ENCODE results near the gene TMEM109.

Gene TMEM109

GRCh38 chr11:60937144-60937527, 23.2 kb downstream of the TMEM109 start:
- H3K4me3 ChIP-seq (ENCODE audit: low read depth, low read length), result no peak overlapping the region
- H3K9me3 ChIP-seq (ENCODE audit: control insufficient read depth, insufficient read depth, low read depth, low read length), result no peaks in the 10 kb centered on the region
- H3K36me3 ChIP-seq (ENCODE audit: control insufficient read depth in 2 of 2, insufficient read depth in 1 of 2, low read length in 2 of 2), result peaks cover 0 to 33% of the 10 kb centered on the region in 2 experiments; a peak in 1 of 3 replicates
- POLR2A ChIA-PET, result interaction anchor here (1.1 kb wide), 1 partner anchor 23 kb away, joined by 3 read pairs; the partner anchor contains the start of gene TMEM109
- TF ChIP-seq KLF8 (tag by site-specific recombination; IDR thresholded peaks at IDR 0.05) (no peak), SALL2 (tag by site-specific recombination; IDR thresholded peaks at IDR 0.05; ENCODE audit: borderline replicate concordance) (no peak), ZNF350 (tag by site-specific recombination; IDR thresholded peaks at IDR 0.05) (no peak), ZNF785 (tag by site-specific recombination; IDR thresholded peaks at IDR 0.05) (no peak)
- CTCF ChIA-PET, result no interaction called here
- H3K4me1 ChIP-seq (ENCODE audit: control insufficient read depth, insufficient read depth, low read length), result no peaks in the 10 kb centered on the region
- H3K27ac ChIP-seq (ENCODE audit: extremely low read depth, low read depth, low read length), result no peak overlapping the region

- no peaks in the 10 kb centered on the region for H3K9me3 ChIP-seq (ENCODE audit: control insufficient read depth, insufficient read depth, low read depth, low read length)
Observed at GRCh38 chr11:60937811-60938210, 23.9 kb downstream of the TMEM109 start.

GRCh38 chr11:60938500-60938899, 24.5 kb downstream of the TMEM109 start:
- CTCF ChIA-PET, result no interaction called here
- no peaks in the 10 kb centered on the region for H3K4me1 ChIP-seq (ENCODE audit: control insufficient read depth, insufficient read depth, low read length)
- peaks cover 0 to 25% of the 10 kb centered on the region in 2 experiments; a peak in 1 of 3 replicates for H3K36me3 ChIP-seq (ENCODE audit: control insufficient read depth in 2 of 2, insufficient read depth in 1 of 2, low read length in 2 of 2)
- H3K27ac ChIP-seq (ENCODE audit: extremely low read depth, low read depth, low read length), result no peak overlapping the region
- TF ChIP-seq EGR2 (tag by site-specific recombination; IDR thresholded peaks at IDR 0.05; ENCODE audit: low read depth) (peak; percentile 69), ZFHX2 (tag by site-specific recombination; conservative IDR thresholded peaks at IDR 0.05) (peak; percentile 62; the same call in 1 of the 2 replicates), ZNF132 (tag by site-specific recombination; IDR thresholded peaks at IDR 0.05; ENCODE audit: borderline replicate concordance) (no peak)
- POLR2A ChIA-PET, result interaction anchor here (0.6 to 1.0 kb wide), 2 partner anchors 15 to 379 kb away, joined by 3 read pairs; no protein-coding TSS in a partner anchor
- no peaks in the 10 kb centered on the region for H3K9me3 ChIP-seq (ENCODE audit: control insufficient read depth, insufficient read depth, low read depth, low read length)
- H3K4me3 ChIP-seq (ENCODE audit: low read depth, low read length), result no peak overlapping the region

More at GRCh38 chr11:60937811-60938210, 23.9 kb downstream of the TMEM109 start:
- POLR2A ChIA-PET, result no interaction called here
- TF ChIP-seq GLIS1 (tag by site-specific recombination; IDR thresholded peaks at IDR 0.05) (no peak), ZNF488 (tag by site-specific recombination; IDR thresholded peaks at IDR 0.05) (no peak), ZNF114 (tag by site-specific recombination; IDR thresholded peaks at IDR 0.05) (no peak), ZNF623 (tag by site-specific recombination; IDR thresholded peaks at IDR 0.05) (no peak), ZBTB20 (tag by site-specific recombination; IDR thresholded peaks at IDR 0.05) (no peak)
- Histone ChIP-seq H3K36me3 (ENCODE audit: control insufficient read depth in 2 of 2, insufficient read depth in 1 of 2, low read length in 2 of 2) (peaks cover 0 to 29% of the 10 kb centered on the region in 2 experiments; a peak in 1 of 3 replicates), H3K4me1 (ENCODE audit: control insufficient read depth, insufficient read depth, low read length) (no peaks in the 10 kb centered on the region), H3K27ac (ENCODE audit: extremely low read depth, low read depth, low read length) (no peak overlapping the region), H3K4me3 (ENCODE audit: low read depth, low read length) (no peak overlapping the region)
- CTCF ChIA-PET, result no interaction called here

GRCh38 chr11:60939301-60939700, 25.3 kb downstream of the TMEM109 start:
- Histone ChIP-seq H3K27ac (ENCODE audit: extremely low read depth, low read depth, low read length) (no peak overlapping the region), H3K9me3 (ENCODE audit: control insufficient read depth, insufficient read depth, low read depth, low read length) (no peaks in the 10 kb centered on the region), H3K36me3 (ENCODE audit: control insufficient read depth in 2 of 2, insufficient read depth in 1 of 2, low read length in 2 of 2) (peaks cover 0 to 17% of the 10 kb centered on the region in 2 experiments; a peak in 1 of 3 replicates), H3K4me1 (ENCODE audit: control insufficient read depth, insufficient read depth, low read length) (no peaks in the 10 kb centered on the region), H3K4me3 (ENCODE audit: low read depth, low read length) (no peak overlapping the region)
- ChIA-PET CTCF (interaction anchor here (0.6 to 0.8 kb wide), 2 partner anchors 27 to 40 kb away, joined by 3 to 4 read pairs; no protein-coding TSS in a partner anchor), POLR2A (interaction anchor here (1.0 to 1.9 kb wide), 2 partner anchors 10 to 15 kb away, joined by 3 to 6 read pairs; no protein-coding TSS in a partner anchor)
- TF ChIP-seq ZNF488 (tag by site-specific recombination; IDR thresholded peaks at IDR 0.05) (no peak), ZNF416 (tag by site-specific recombination; IDR thresholded peaks at IDR 0.05) (no peak), ZSCAN16 (tag by site-specific recombination; IDR thresholded peaks at IDR 0.05) (no peak), ZSCAN18 (tag by site-specific recombination; IDR thresholded peaks at IDR 0.05) (no peak), ZBTB1 (tag by site-specific recombination; IDR thresholded peaks at IDR 0.05) (no peak), HOXA7 (CRISPR knock-in tag; IDR thresholded peaks at IDR 0.05; ENCODE audit: borderline replicate concordance) (no peak), ZNF335 (tag by site-specific recombination; conservative IDR thresholded peaks at IDR 0.05) (no peak), ATF2 (tag by site-specific recombination; IDR thresholded peaks at IDR 0.05; ENCODE audit: low read depth) (no peak), BCL11A (tag by site-specific recombination; IDR thresholded peaks at IDR 0.05; ENCODE audit: low read depth) (no peak), ZNF777 (tag by site-specific recombination; IDR thresholded peaks at IDR 0.05; ENCODE audit: borderline replicate concordance) (no peak), ZNF792 (tag by site-specific recombination; IDR thresholded peaks at IDR 0.05) (no peak), ZNF391 (tag by site-specific recombination; IDR thresholded peaks at IDR 0.05; ENCODE audit: borderline replicate concordance, low read depth) (no peak), ZNF184 (tag by site-specific recombination; IDR thresholded peaks at IDR 0.05) (no peak), ZNF248 (tag by site-specific recombination; IDR thresholded peaks at IDR 0.05) (no peak)

Data from HEK293 (cell line).